ENCODE measurements around the gene GNAS.
"Not testable (repeated sequence)": the region's sequence is repeated elsewhere in the genome, so short reads cannot be mapped to it uniquely, and the experiment has no call there.

GNAS gene

DNA sequence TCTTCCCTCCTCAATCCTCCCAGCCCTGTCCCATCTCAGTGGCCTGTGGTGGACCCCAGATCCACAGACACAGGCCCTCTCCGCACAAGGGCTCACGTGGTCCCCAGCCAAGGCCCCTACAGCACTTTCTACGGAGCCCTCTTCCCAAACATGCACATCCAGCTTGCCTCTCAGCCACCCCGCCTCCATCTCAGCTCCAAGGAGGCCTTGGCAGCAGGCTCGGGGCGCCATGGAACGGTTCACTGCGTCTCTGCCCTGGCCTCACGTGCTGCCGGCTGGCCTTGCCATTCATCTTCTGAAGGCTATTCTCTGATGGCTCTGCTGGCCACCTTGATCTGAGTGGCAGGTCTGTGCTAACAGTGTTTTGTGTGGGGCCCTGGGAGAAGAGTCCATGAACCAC is 34.8 kb upstream of the GNAS start:
- POLR2A ChIA-PET = no interaction called here
- no peak for DNase-seq (ENCODE audit: extremely low spot score)
- CTCF ChIA-PET = no interaction called here
- TF ChIP-seq LEF1 (IDR thresholded peaks at IDR 0.05; ENCODE audit: borderline replicate concordance) (no peak), ZNF384 (IDR thresholded peaks at IDR 0.05) (no peak), NFRKB (IDR thresholded peaks at IDR 0.05) (no peak), PKNOX1 (IDR thresholded peaks at IDR 0.05) (no peak), TARDBP (IDR thresholded peaks at IDR 0.05) (no peak), FOXA1 (IDR thresholded peaks at IDR 0.05) (no peak), CTBP1 (IDR thresholded peaks at IDR 0.05; ENCODE audit: borderline replicate concordance) (no peak)

DNA sequence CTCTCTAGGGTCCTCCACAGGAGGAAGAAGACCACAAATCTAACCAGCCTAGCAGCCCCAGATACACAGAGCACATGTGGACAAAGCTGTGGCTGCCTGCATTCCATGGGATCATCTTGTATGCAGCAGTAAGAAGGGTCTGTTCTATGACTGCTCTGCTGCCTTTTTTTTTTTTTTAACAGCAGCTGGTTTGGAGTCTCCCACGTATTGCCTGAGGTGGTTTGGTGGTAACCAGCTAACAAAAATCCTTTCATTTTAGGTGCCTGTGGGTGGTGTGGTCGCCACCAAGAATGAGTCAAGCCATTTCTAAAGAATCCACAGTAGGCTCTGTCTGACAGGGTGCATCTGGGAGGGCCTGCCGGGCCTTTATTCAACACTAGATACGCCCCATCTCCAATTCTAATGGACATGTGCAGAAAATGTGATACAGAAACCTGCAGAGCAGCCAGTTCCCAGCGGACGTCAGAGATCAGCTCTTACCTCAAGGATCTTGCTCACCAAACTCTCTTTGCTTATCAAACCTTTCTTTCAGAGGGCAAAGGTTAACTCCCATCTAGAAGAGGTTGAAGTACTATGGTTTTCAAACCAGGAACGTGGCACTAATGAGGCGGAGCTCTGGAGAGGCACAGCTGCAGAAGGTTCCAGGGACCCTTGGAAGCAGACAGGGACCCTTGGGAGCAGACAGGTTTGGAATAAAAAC is 33.8 kb upstream of the GNAS start:
- ChIA-PET POLR2A (no interaction called here), CTCF (no interaction called here)
- TF ChIP-seq ZNF384 (IDR thresholded peaks at IDR 0.05) = no peak
- TF ChIP-seq L3MBTL2 (conservative IDR thresholded peaks at IDR 0.05) = no peak
- no peak for TF ChIP-seq TARDBP (IDR thresholded peaks at IDR 0.05)
- no peak for TF ChIP-seq CTBP1 (IDR thresholded peaks at IDR 0.05; ENCODE audit: borderline replicate concordance)
- no peak for TF ChIP-seq HDGF (IDR thresholded peaks at IDR 0.05; ENCODE audit: borderline replicate concordance)
- no peak for TF ChIP-seq ARNT (IDR thresholded peaks at IDR 0.05)
- TF ChIP-seq NFRKB (IDR thresholded peaks at IDR 0.05) = no peak
- DNase-seq (ENCODE audit: extremely low spot score) = no peak

DNA sequence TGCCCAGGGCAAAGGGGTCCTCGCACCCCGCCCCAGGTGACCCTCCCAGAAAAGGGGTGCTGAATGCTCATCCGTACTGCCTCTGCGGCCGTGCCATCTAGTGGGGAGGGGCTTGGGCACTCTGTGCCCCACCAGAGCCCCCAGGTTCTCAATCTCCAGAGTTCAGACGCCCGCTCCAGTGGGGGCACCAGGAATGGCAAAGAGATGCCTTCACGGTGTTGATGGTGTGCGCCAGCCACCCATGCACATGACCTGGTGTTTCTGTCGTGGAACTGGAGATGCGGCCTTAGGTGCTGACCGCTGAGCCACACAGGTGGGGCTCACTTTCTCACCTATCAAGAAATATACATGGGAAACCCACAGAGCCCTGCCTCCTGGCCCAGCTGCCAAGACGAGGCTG is 32.6 kb upstream of the GNAS start:
- ChIA-PET CTCF (no interaction called here), POLR2A (no interaction called here)
- no peak for DNase-seq (ENCODE audit: extremely low spot score)
- TF ChIP-seq FOXA1 (IDR thresholded peaks at IDR 0.05) (no peak), ARNT (IDR thresholded peaks at IDR 0.05) (no peak), SP1 (IDR thresholded peaks at IDR 0.05) (no peak), ELF4 (IDR thresholded peaks at IDR 0.05) (no peak), HDGF (IDR thresholded peaks at IDR 0.05; ENCODE audit: borderline replicate concordance) (no peak), BHLHE40 (IDR thresholded peaks at IDR 0.05; ENCODE audit: borderline replicate concordance) (no peak)

GRCh38 chr20:58820515-58820914 is 32.0 kb upstream of the GNAS start:
- DNase-seq (ENCODE audit: extremely low spot score); POLR2A ChIA-PET: not testable (repeated sequence)
- CTCF ChIA-PET = interaction anchor here (0.6 kb wide), 1 partner anchor 586 kb away, joined by 4 read pairs; no protein-coding TSS in a partner anchor

DNA sequence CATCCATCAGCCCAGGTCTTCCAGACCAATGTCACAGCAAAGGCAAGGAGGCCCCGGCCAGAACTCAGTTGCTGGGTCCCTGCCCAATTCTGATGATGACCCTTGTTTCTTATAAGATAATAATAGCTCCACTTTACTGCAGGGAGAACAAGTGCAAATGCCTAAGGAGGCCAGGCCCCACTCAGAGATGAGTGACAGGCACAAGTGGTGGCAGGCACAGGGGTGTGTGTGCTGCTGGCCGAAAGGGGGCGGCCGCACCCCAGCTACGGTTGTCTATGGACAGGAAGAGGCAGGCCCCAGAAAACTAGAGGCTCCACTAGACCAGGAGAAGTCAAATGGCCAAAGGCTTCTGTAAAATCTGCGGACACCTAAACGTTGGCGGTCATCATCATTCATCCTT is 30.4 kb upstream of the GNAS start:
- no peak for DNase-seq (ENCODE audit: extremely low spot score)
- CTCF ChIA-PET = no interaction called here
- no peak for TF ChIP-seq NFRKB (IDR thresholded peaks at IDR 0.05)
- no peak for TF ChIP-seq ZNF384 (IDR thresholded peaks at IDR 0.05)
- TF ChIP-seq PKNOX1 (IDR thresholded peaks at IDR 0.05) = peak; percentile 24
- no peak for TF ChIP-seq FOXM1 (IDR thresholded peaks at IDR 0.05; ENCODE audit: borderline replicate concordance)
- POLR2A ChIA-PET = no interaction called here

DNA sequence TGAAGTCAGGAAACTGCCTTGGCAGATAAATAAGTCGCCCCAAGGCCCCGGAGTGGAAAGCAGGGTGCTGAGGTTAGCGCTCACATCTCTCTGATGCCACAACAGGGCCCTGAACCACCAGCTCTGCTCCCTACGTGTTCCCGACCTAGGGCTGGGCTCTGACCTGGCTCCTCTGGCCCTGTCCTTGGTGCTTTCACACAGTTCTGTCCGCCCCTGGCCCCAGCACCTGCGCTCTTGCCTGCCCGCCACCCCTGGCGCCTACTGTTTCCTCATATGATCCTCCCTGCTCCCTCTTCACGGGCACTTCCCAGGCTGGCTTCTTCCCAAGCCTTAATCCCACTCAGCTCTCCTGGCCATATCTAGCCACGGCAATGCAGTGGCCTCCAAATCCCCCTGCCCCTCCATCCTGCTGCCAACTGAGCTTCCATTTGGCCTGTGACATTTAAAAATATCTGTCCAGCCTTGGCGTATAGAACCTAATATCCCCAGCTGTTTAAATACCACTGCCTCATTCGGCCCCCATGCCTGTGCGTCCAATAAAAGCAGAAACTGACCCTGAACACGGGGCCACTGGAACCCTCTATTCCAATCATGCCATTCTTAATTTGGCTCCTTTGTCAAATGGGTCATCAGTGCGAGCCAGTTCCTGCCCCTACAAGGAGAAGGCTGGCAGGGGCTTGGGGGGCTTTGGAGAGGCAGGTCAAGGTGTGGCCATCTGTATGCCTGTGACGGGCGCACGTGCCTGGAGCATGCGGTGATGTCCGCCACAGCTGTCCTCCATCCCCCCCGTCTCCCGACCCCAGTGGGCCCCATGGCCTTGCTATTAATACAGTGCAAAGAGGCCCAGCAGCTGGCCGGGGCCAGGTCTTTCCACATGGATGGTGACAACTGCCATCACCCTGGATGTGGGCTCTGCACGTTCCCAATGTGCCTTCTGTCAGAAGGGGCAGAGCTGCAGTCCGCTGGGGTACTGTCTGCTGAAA is 29.5 kb upstream of the GNAS start:
- ChIA-PET CTCF (no interaction called here), POLR2A (no interaction called here)
- TF ChIP-seq ARNT (IDR thresholded peaks at IDR 0.05) = no peak
- no peak for TF ChIP-seq LEF1 (IDR thresholded peaks at IDR 0.05; ENCODE audit: borderline replicate concordance)
- DNase-seq (ENCODE audit: extremely low spot score) = no peak

DNA sequence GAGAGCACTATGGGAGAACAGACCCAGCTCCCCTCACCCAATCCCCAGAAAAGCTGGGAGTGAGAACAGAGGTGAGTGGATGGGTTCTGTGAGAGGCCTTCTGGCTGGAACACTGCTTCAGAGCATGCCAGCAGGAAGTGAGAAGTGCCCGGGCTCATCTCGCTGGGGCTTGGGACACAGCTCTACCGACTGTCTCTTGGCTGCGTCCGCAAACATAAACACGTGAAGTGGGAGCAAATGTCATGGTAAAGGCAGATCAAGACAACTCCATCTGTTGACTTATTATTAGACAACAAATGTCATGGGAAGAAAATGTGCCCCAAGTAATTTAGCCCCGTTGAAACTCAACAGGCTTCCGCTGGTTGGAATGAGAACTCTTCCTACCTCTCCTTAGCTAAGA is 27.7 kb upstream of the GNAS start:
- no peak for DNase-seq (ENCODE audit: extremely low spot score)
- POLR2A ChIA-PET = no interaction called here
- no peak for TF ChIP-seq SUZ12 (IDR thresholded peaks at IDR 0.05)
- no peak for TF ChIP-seq FOXA1 (IDR thresholded peaks at IDR 0.05)
- no peak for TF ChIP-seq ZNF384 (IDR thresholded peaks at IDR 0.05)
- TF ChIP-seq BHLHE40 (IDR thresholded peaks at IDR 0.05; ENCODE audit: borderline replicate concordance) = no peak
- TF ChIP-seq FOXM1 (IDR thresholded peaks at IDR 0.05; ENCODE audit: borderline replicate concordance) = no peak
- no peak for TF ChIP-seq ARNT (IDR thresholded peaks at IDR 0.05)
- no peak for TF ChIP-seq LEF1 (IDR thresholded peaks at IDR 0.05; ENCODE audit: borderline replicate concordance)
- CTCF ChIA-PET = no interaction called here

DNA sequence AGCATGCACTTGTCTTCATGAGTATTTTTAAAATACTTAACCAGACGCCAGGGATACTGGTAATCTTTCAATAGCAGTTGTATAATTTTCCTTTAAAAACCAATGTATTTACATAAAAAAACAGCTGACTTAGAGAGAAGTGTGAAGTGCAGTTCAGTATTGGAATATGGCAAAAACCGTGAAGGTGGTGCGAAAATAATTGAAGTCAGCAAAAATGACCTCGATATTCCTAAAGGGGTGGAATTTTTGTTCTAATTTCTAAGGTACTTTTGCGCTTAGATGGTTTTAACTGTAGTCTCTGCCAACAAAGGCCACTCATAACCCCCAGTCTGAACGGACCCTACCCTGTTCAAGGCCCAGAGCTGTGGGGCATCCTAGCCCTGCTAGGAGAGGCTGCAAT is 27.1 kb upstream of the GNAS start:
- CTCF ChIA-PET = no interaction called here
- TF ChIP-seq FOXM1 (IDR thresholded peaks at IDR 0.05; ENCODE audit: borderline replicate concordance) = no peak
- TF ChIP-seq TARDBP (IDR thresholded peaks at IDR 0.05) = no peak
- TF ChIP-seq ARNT (IDR thresholded peaks at IDR 0.05) = no peak
- no peak for TF ChIP-seq BHLHE40 (IDR thresholded peaks at IDR 0.05; ENCODE audit: borderline replicate concordance)
- TF ChIP-seq HDGF (IDR thresholded peaks at IDR 0.05; ENCODE audit: borderline replicate concordance) = no peak
- POLR2A ChIA-PET = no interaction called here
- DNase-seq (ENCODE audit: extremely low spot score) = no peak
